Astrocyte of the spinal cord (primary cell): Measurements from ENCODE around the gene ADORA2A.
A peak's percentile ranks its signal among the peaks of the same experiment; 100 is the strongest.

Experiments
- DNase-seq: peaks from one replicate; pipeline ENCODE4 v3.0.0; 2011; ENCODE audit warnings: low read depth, low spot score
- H3K4me3 ChIP-seq: 2 replicates; pipeline ENCODE4 v1.5.1; 2011; ENCODE audit warnings: low read depth, mild to moderate bottlenecking, low read length, moderate library complexity
- CTCF ChIP-seq: IDR thresholded peaks from 2 replicates; pipeline ENCODE4 v1.5.1; 2012; ENCODE audit warnings: low read depth, mild to moderate bottlenecking, low read length, inconsistent platforms
- in situ Hi-C: cut with HindIII; loops from 2 replicates; pipeline ENCODE4 v1.10.0; 2017; ENCODE audit warnings: low sequenced_read_pairs

ADORA2A gene

GRCh38 chr22:24407278-24407665, 20.1 kb upstream of the ADORA2A start:
- no peak for DNase-seq
- no peak overlapping the region for H3K4me3 ChIP-seq
- TF ChIP-seq CTCF: no peak
- in situ Hi-C loops: no loop called here

DNA sequence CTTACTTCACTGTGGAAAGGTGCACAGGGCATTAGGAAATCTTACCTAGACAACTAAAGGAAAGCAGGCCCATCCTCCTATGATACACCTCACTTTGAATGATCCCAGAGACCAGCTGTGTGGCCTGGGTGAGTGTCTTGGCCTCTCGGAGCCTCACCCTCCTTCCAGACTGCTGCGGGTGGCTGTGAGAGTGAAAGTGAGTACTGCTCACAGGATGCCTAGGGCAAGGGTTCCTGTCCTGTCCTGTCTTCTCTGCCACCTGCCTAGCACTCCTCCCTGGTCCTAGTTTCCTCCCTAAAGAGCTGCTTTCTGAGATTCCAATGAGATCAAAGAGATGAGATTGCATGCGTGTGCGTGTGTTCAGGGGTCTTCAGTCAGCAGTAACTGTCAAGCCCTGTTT, 19.5 kb upstream of the ADORA2A start:
- H3K4me3 ChIP-seq: no peak overlapping the region
- in situ Hi-C loops: no loop called here
- DNase-seq: no peak
- TF ChIP-seq CTCF: no peak

DNA sequence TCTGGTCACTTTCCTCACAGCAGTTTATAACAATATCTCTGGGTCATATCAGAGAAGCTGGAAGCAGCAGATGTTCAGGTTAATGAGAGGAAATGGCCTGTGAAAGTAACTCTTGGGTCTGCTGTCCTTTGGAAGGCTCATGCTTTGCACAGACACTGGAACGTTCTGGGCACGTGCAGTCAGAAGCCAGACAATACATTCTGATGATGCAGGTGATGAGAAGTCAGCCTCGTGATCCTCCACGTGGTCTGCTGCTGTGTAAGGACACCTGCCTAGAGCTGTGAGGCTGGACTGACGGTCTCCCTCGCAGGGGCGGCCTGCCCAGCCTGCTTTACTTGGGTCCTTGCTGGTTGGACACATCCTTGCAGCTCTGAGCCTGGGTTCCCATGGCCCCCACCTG, 18.8 kb upstream of the ADORA2A start:
- H3K4me3 ChIP-seq: no peak overlapping the region
- in situ Hi-C loops: no loop called here
- TF ChIP-seq CTCF: no peak
- DNase-seq: no peak

DNA sequence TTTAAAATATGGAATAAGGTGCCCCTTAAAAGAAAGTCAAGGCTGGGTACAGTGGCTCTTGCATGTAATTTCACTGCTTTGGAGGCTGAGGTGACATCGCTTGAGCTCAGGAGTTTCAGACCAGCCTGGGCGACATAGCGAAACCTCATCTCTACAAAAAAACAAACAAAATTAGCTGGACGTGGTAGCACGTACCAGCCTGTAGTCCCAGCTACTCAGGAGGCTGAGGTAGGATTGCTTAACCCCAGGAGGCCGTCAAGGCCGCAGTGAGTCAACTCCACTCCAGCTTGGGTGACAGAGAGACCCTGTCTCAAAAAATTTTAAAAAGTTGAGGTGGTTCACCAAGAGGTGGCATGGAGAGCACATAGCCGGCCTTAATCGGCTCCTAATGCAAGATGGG, 17.7 kb upstream of the ADORA2A start:
- no peak for DNase-seq
- in situ Hi-C loops: no loop called here
- no peak overlapping the region for H3K4me3 ChIP-seq
- TF ChIP-seq CTCF: no peak

DNA sequence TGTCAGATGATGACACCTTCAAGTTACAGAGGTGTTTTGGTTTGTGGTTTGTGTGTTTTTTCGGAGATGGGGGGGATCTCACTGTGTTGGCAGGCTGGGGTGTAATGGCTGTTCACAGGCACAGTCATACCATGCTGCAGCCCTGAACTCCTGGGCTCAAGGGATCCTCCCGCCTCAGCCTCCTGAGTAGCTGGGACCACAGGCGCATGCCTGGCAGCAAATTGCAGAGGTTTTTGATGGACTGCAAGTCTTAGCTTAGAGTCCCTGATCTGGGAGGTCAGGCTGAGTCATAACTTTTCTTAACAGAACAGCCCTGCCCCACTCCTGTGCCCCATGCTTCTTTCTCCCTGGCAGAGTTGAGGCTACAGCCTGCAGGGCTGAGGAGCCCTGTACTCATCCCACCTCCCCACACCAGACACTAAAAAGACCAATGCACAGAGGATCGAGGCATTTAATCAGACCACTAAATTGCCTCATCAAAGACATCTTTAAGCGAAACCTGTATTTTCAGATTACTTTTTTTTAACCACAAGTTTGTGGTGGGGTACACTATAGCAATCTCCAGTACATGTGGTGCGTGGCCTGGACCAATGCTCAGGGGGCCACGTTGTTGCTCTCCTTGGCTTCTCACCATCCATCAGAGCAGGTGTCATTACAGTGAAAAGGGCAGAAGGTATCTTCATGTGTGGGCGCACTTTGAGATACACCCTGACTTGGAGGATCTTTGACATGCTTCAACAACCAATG, 17.1 kb upstream of the ADORA2A start:
- in situ Hi-C loops: no loop called here

GRCh38 chr22:24411256-24412004, 16.0 kb upstream of the ADORA2A start:
- DNase-seq: no peak
- no peak for TF ChIP-seq CTCF
- no peak overlapping the region for H3K4me3 ChIP-seq
- in situ Hi-C loops: no loop called here

More for the DNA sequence above, 17.1 kb upstream of the ADORA2A start:
- DNase-seq: peak; percentile 41
- no peak for TF ChIP-seq CTCF
- H3K4me3 ChIP-seq: no peak overlapping the region
